H1 (cell line): ENCODE data around the gene ST14. TPM values are rescaled to one million over a fixed set of nuclear protein-coding genes. Genes with fewer than 3 reads are reported as not detected.

Source experiments
- CTCF ChIA-PET: fragments of 300-600 bp; sonication (Branson Sonifier 250); formaldehyde crosslinking; loops from one replicate; lab custom pipeline; 2021; ENCODE audit not compliant: partially characterized antibody; lab: Charles Lee
- POLR2A ChIA-PET: fragments of 300-600 bp; sonication (Branson Sonifier 250); formaldehyde crosslinking; loops from one replicate; lab custom pipeline; 2021; ENCODE audit warnings: inconsistent platforms; ENCODE audit not compliant: partially characterized antibody; lab: Charles Lee
- DNase-seq, 2 experiments: peaks; one replicate each; pipeline versions ENCODE4 v3.0.0 to v3.0.0-alpha.2; 2010 to 2022; ENCODE audit warnings: low spot score in 2 of 2, low read depth in 1 of 2, mixed read lengths in 1 of 2
- FAIRE-seq: peaks from 2 replicates; lab custom pipeline; 2011; peaks lifted over from hg19 to GRCh38; lab: Jason Lieb, UNC
- H2AFZ ChIP-seq: 2 replicates; pipeline ENCODE4 v1.8.1; 2012; ENCODE audit warnings: low read length, inconsistent platforms
- H2AK5ac ChIP-seq: 2 replicates; pipeline ENCODE4 v1.6.1; 2013; ENCODE audit warnings: low read depth, low read length
- H2BK120ac ChIP-seq: replicated peaks from 2 replicates; pipeline ENCODE3; 2013; ENCODE audit warnings: low read depth, low read length, inconsistent platforms
- H2BK12ac ChIP-seq: 2 replicates; pipeline ENCODE4 v1.6.1; 2013; ENCODE audit warnings: low read depth, low read length
- H2BK15ac ChIP-seq: 2 replicates; pipeline ENCODE4 v1.6.1; 2013; ENCODE audit warnings: low read length
- H2BK20ac ChIP-seq: 2 replicates; pipeline ENCODE4 v1.6.1; 2013; ENCODE audit warnings: low read length
- H2BK5ac ChIP-seq: 2 replicates; pipeline ENCODE4 v1.6.1; 2013; ENCODE audit warnings: low read depth, low read length
- H3K14ac ChIP-seq: 2 replicates; pipeline ENCODE4 v1.6.1; 2013; ENCODE audit warnings: inconsistent platforms; ENCODE audit not compliant: insufficient read length
- H3K18ac ChIP-seq: 2 replicates; pipeline ENCODE4 v1.6.1; 2013; ENCODE audit warnings: low read length; ENCODE audit errors: extremely low read depth
- H3K23ac ChIP-seq: 2 replicates; pipeline ENCODE4 v1.6.1; 2013; ENCODE audit warnings: inconsistent platforms; ENCODE audit not compliant: insufficient read length
- H3K23me2 ChIP-seq: 2 replicates; pipeline ENCODE4 v1.6.1; 2013; ENCODE audit warnings: low read depth, low read length
- H3K27ac ChIP-seq: 2 replicates; pipeline ENCODE4 v1.6.1; 2011; ENCODE audit warnings: low read depth, low read length, inconsistent platforms
- H3K27me3 ChIP-seq, 4 experiments: replicated peaks in 1 of 4; 1 replicate in 1 of 4; 2 replicates in 3 of 4; pipeline versions ENCODE4 v1.6.1 to v1.8.1; 2011 to 2013; ENCODE audit warnings: low read length in 3 of 4, mild to moderate bottlenecking in 3 of 4, inconsistent platforms in 2 of 4, mixed read lengths in 2 of 4, moderate library complexity in 1 of 4; ENCODE audit not compliant: control insufficient read depth in 3 of 4, insufficient read depth in 3 of 4; ENCODE audit errors: extremely low read depth in 1 of 4
- H3K36me3 ChIP-seq, 4 experiments: 2 replicates each; pipeline versions ENCODE4 v1.6.1 to v1.8.1; 2011 to 2013; ENCODE audit warnings: mild to moderate bottlenecking in 4 of 4, low read length in 3 of 4, moderate library complexity in 2 of 4, control low read depth in 1 of 4, inconsistent platforms in 1 of 4; ENCODE audit not compliant: insufficient read depth in 4 of 4, control insufficient read depth in 2 of 4
- H3K4ac ChIP-seq: replicated peaks from 2 replicates; pipeline ENCODE3; 2013; ENCODE audit warnings: low read length, low read depth, mixed read lengths, inconsistent platforms; ENCODE audit not compliant: insufficient read length
- H3K4me1 ChIP-seq, 4 experiments: replicated peaks in 1 of 4; 1 replicate in 1 of 4; 2 replicates in 3 of 4; pipeline versions ENCODE4 v1.6.1 to v1.8.1; 2011 to 2013; ENCODE audit warnings: low read length in 3 of 4, inconsistent platforms in 2 of 4, mixed read lengths in 1 of 4; ENCODE audit not compliant: insufficient read depth in 4 of 4, control insufficient read depth in 3 of 4
- H3K4me2 ChIP-seq, 2 experiments: 2 replicates each; pipeline versions ENCODE4 v1.6.1 to v1.8.1; 2011 to 2013; ENCODE audit warnings: low read depth in 2 of 2, low read length in 2 of 2, control low read depth in 1 of 2, inconsistent platforms in 1 of 2, mild to moderate bottlenecking in 1 of 2; ENCODE audit not compliant: insufficient read depth in 1 of 2
- H3K4me3 ChIP-seq, 4 experiments: fragments of 200-600, 300-600 bp in 1 of 4; sonication (generic), shearing (Covaris generic), sonication (Bioruptor Twin) in 1 of 4; 2 replicates each; pipeline versions ENCODE4 v1.5.1 to v1.8.1; 2011 to 2016; ENCODE audit warnings: low read length in 4 of 4, low read depth in 3 of 4, control low read depth in 2 of 4, inconsistent platforms in 2 of 4, mild to moderate bottlenecking in 2 of 4, mixed read lengths in 1 of 4, moderate library complexity in 1 of 4; ENCODE audit not compliant: insufficient read depth in 2 of 4; ENCODE audit errors: extremely low read depth in 1 of 4
- H3K56ac ChIP-seq: replicated peaks from 2 replicates; pipeline ENCODE3; 2013; ENCODE audit warnings: low read depth, mild to moderate bottlenecking, mixed read lengths, low read length, inconsistent platforms; ENCODE audit not compliant: insufficient read length
- H3K79me1 ChIP-seq: 2 replicates; pipeline ENCODE4 v1.6.1; 2013; ENCODE audit warnings: low read depth, low read length, control low read depth
- H3K79me2 ChIP-seq, 2 experiments: 2 replicates each; pipeline versions ENCODE4 v1.6.1 to v1.8.1; 2012 to 2013; ENCODE audit warnings: low read length in 2 of 2, mild to moderate bottlenecking in 2 of 2, inconsistent platforms in 1 of 2; ENCODE audit not compliant: insufficient read depth in 2 of 2, control insufficient read depth in 1 of 2
- H3K9ac ChIP-seq, 4 experiments: replicated peaks in 1 of 4; 1 replicate in 1 of 4; 2 replicates in 3 of 4; pipeline versions ENCODE4 v1.6.1 to v1.8.1; 2011 to 2013; ENCODE audit warnings: low read depth in 3 of 4, low read length in 3 of 4, control low read depth in 2 of 4, mild to moderate bottlenecking in 2 of 4, moderate library complexity in 2 of 4, inconsistent platforms in 1 of 4; ENCODE audit errors: extremely low read depth in 1 of 4
- H3K9me3 ChIP-seq, 2 experiments: 2 replicates each; pipeline versions ENCODE4 v1.6.1 to v1.8.1; 2012 to 2013; ENCODE audit warnings: mild to moderate bottlenecking in 2 of 2, moderate library complexity in 2 of 2, control low read depth in 1 of 2, inconsistent platforms in 1 of 2, low read depth in 1 of 2, low read length in 1 of 2, mixed read lengths in 1 of 2; ENCODE audit not compliant: insufficient read depth in 2 of 2
- H4K20me1 ChIP-seq, 2 experiments: replicated peaks in 1 of 2; 2 replicates each; pipeline versions ENCODE3 to v1.8.1; 2011 to 2013; ENCODE audit warnings: inconsistent platforms in 2 of 2, low read length in 2 of 2, mild to moderate bottlenecking in 1 of 2; ENCODE audit not compliant: insufficient read depth in 2 of 2, control insufficient read depth in 1 of 2
- H4K5ac ChIP-seq: 2 replicates; pipeline ENCODE4 v1.6.1; 2013; ENCODE audit warnings: low read length, low read depth, mixed read lengths, inconsistent platforms; ENCODE audit not compliant: insufficient read length
- H4K8ac ChIP-seq: 2 replicates; pipeline ENCODE4 v1.8.0; 2013; ENCODE audit warnings: mild to moderate bottlenecking, moderate library complexity, low read length, inconsistent platforms; ENCODE audit not compliant: insufficient read depth; ENCODE audit errors: extremely low read depth
- H4K91ac ChIP-seq: replicated peaks from 2 replicates; pipeline ENCODE3; 2013; ENCODE audit warnings: low read length, mixed read lengths, inconsistent platforms; ENCODE audit not compliant: insufficient read length
- ATF2 ChIP-seq: IDR thresholded peaks from 2 replicates; pipeline ENCODE4 v1.6.1; 2012; ENCODE audit warnings: low read length, inconsistent platforms
- KDM1A ChIP-seq: fragments of 200-600, 300-600 bp; sonication (generic); IDR thresholded peaks from 2 replicates; pipeline ENCODE4 v1.7.1; 2016; ENCODE audit warnings: mild to moderate bottlenecking, low read length, borderline replicate concordance
- KDM5A ChIP-seq: fragments of 200-600 bp; IDR thresholded peaks from 2 replicates; pipeline ENCODE4 v1.7.1; 2012; ENCODE audit warnings: mild to moderate bottlenecking, low read length, inconsistent platforms, mixed read lengths
- SP4 ChIP-seq: IDR thresholded peaks from 2 replicates; pipeline ENCODE4 v1.6.1; 2012; ENCODE audit warnings: low read length, inconsistent platforms
- TAF1 ChIP-seq: IDR thresholded peaks from 2 replicates; pipeline ENCODE4 v1.6.1; 2011; ENCODE audit warnings: mild to moderate bottlenecking, low read depth, low read length
- WGBS, 2 experiments: shearing (Covaris generic) in 1 of 2; methylation state at CpG; one replicate each; pipeline versions ENCODE4 v1.1.6 to v1.1.7; 2013 to 2015; ENCODE audit warnings: low lambda C conversion rate in 2 of 2, mixed read lengths in 2 of 2, inconsistent platforms in 1 of 2, low coverage in 1 of 2, missing lambda C conversion rate in 1 of 2; ENCODE audit not compliant: insufficient replicate concordance in 2 of 2, insufficient coverage in 1 of 2, insufficient read length in 1 of 2; ENCODE audit errors: extremely low coverage in 1 of 2, missing lambda C conversion rate in 1 of 2; 5-methylcytosine and 5-hydroxymethylcytosine counted together
- polyA plus RNA-seq, 7 experiments: library from polyadenylated mRNA; depleted of rRNA in 3 of 7; stranded (reverse) in 5 of 7; unstranded in 2 of 7; fragments of >200 nt in 5 of 7; fragments of 200-250 nt in 2 of 7; gene quantifications; 1 replicate in 5 of 7; 2 replicates in 1 of 7; 4 replicates in 1 of 7; pipeline versions ENCODE4 v1.2.1 to v1.2.3, GENCODE V29; 2011 to 2013; ENCODE audit warnings: missing spikeins in 2 of 7, mixed read lengths in 2 of 7
- total RNA-seq: library from RNA; stranded (reverse); fragmentation: NEBNext Ultra II Directional; extraction: Animal tissue kit (Norgen Biotek cat#: 25700); gene quantifications from 2 replicates; pipeline ENCODE4 v1.2.1, GENCODE V29; 2021
- TF ChIP-seq, protein P1 (sequence below), 3 experiments: IDR thresholded peaks; 1 replicate in 2 of 3; 2 replicates in 1 of 3; pipeline versions ENCODE4 v1.5.1 to v1.6.1; 2011; ENCODE audit warnings: low read length in 3 of 3, mild to moderate bottlenecking in 3 of 3, inconsistent platforms in 2 of 3, low read depth in 1 of 3, moderate library complexity in 1 of 3; ENCODE audit not compliant: insufficient read depth in 1 of 3; ENCODE audit errors: control extremely low read depth in 1 of 3

ST14 gene
- total and polyA plus RNA-seq, 2 of the 8 experiments (the other 6 are each of a cell fraction or from before 2014, with no cell fraction given), result 22.4 to 24.9 TPM

DNA sequence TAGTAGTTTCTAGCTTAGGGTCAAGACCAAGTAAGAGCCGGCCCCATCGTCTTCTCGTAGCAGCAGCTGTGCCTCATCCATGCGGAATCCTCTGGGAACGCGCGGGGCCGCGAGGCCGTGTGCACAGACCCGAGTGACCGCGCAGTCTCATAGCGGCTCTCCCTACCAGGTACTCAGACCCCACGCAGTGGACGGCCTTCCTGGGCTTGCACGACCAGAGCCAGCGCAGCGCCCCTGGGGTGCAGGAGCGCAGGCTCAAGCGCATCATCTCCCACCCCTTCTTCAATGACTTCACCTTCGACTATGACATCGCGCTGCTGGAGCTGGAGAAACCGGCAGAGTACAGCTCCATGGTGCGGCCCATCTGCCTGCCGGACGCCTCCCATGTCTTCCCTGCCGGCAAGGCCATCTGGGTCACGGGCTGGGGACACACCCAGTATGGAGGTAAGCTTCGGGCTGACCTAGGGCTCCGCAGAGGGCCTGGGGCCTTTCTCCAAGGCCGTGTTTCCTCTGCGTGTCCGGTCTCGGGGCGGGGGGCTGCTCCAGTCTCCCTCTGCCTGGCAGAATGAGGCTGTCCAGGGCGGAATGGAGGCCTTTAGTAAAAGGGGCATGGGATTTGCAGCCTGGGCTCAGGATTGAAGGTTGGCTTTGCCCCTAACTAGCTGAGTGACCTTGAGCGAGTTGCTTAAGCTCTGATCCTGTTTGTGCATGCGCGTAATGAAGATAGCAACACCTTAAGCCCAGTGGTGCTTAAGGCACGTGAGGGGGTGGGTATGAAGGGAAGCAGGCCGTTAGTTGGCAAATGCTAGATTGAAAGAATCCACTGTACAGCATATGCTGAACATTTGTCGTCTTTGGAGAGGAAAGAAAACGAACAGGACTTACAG lies 48.9 kb downstream of the ST14 start:
- Histone ChIP-seq H2AK5ac (no peak overlapping the region), H3K4me3 (no peak overlapping the region), H2BK20ac (no peak overlapping the region), H3K27ac (no peak overlapping the region), H3K4me1 (peaks cover 0 to 3% (median 1%) of the 10 kb centered on the region in 4 experiments; a peak in 4 of 7 replicates), H2BK15ac (no peak overlapping the region), H3K23ac (no peak overlapping the region), H3K18ac (no peak overlapping the region), H2BK12ac (no peak overlapping the region), H3K4me2 (no peak overlapping the region), H2BK120ac (no peak overlapping the region), H3K56ac (no peak overlapping the region), H4K20me1 (no peaks in the 10 kb centered on the region), H2BK5ac (no peak overlapping the region), H3K27me3 (no peaks in the 10 kb centered on the region), H2AFZ (no peak overlapping the region), H3K9me3 (no peaks in the 10 kb centered on the region), H3K4ac (no peak overlapping the region), H3K23me2 (no peaks in the 10 kb centered on the region), H3K36me3 (no peaks in the 10 kb centered on the region), H3K9ac (no peak overlapping the region), H3K79me2 (no peaks in the 10 kb centered on the region), H3K79me1 (no peaks in the 10 kb centered on the region), H4K8ac (no peak overlapping the region; the same call in 1 of the 2 replicates), H4K5ac (no peak overlapping the region), H4K91ac (no peak overlapping the region), H3K14ac (no peak overlapping the region)
- FAIRE-seq, result no peak
- ChIA-PET POLR2A (interaction anchor here (3.1 kb wide), 1 partner anchor 11 kb away, joined by 13 read pairs; no protein-coding TSS in a partner anchor), CTCF (interaction anchor here (0.8 to 1.7 kb wide), 7 partner anchors 8 to 226 kb away, joined by 3 to 4 read pairs (median 3); no protein-coding TSS in a partner anchor)
- no peak for DNase-seq
- WGBS, 2 experiments, result 96% methylated on average over 45 of the region's 45 CpGs; no CpG with 5 or more reads in 1 of the 2 experiments
- TF ChIP-seq SP4, result no peak
- TF ChIP-seq TAF1, result no peak
- TF ChIP-seq KDM1A, result no peak
- TF ChIP-seq KDM5A, result no peak
- TF ChIP-seq, protein P1, sequence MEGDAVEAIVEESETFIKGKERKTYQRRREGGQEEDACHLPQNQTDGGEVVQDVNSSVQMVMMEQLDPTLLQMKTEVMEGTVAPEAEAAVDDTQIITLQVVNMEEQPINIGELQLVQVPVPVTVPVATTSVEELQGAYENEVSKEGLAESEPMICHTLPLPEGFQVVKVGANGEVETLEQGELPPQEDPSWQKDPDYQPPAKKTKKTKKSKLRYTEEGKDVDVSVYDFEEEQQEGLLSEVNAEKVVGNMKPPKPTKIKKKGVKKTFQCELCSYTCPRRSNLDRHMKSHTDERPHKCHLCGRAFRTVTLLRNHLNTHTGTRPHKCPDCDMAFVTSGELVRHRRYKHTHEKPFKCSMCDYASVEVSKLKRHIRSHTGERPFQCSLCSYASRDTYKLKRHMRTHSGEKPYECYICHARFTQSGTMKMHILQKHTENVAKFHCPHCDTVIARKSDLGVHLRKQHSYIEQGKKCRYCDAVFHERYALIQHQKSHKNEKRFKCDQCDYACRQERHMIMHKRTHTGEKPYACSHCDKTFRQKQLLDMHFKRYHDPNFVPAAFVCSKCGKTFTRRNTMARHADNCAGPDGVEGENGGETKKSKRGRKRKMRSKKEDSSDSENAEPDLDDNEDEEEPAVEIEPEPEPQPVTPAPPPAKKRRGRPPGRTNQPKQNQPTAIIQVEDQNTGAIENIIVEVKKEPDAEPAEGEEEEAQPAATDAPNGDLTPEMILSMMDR (IDR thresholded peaks at IDR 0.05; ENCODE audit: control extremely low read depth in 1 of 3, insufficient read depth in 1 of 3, low read depth in 1 of 3, low read length in 3 of 3), result no peak
- TF ChIP-seq ATF2, result no peak
